ENCODE data around the gene ADGRB3.
A peak's percentile ranks its signal among the peaks of the same experiment; 100 is the strongest.

Gene ADGRB3

DNA sequence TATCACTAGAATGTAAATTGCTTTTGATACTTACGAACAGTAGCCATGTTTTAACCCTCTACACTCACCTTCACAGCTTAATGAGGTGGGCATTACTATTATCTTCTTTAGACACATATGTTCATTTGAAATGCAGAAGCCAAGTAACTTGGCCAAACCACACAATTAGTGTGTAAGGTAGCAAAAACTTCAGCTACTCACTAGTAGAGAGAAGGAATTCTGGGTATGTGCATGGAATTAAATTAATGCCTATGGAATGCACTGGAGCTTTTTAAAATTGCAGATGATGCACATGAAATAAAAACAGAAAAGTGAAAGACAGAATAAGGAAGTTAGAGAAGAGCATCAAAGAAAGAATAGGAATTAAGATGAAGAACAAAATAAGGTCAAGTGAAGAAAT lies 494.0 kb downstream of the ADGRB3 start:
- DNase-seq (ENCODE audit: low read depth), result no peak

DNA sequence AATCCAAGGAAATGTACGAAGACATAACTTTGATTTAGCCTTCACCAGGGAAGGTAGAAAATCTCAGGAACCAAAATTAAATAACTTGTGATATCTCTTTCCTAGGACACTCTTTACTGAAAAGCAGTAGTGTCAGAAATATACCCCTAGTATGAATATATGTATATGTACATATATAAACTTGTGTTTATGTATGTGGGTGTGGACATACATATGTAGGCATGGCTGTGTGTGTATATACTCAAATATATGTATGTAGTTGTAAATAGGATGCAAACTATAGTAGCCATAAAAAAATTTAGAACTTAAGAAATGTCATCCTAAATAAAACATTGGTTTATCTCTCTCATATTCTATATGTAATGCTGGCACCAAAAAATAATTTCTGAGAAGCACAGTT lies 500.8 kb downstream of the ADGRB3 start:
- DNase-seq (ENCODE audit: low read depth), result no peak

DNA sequence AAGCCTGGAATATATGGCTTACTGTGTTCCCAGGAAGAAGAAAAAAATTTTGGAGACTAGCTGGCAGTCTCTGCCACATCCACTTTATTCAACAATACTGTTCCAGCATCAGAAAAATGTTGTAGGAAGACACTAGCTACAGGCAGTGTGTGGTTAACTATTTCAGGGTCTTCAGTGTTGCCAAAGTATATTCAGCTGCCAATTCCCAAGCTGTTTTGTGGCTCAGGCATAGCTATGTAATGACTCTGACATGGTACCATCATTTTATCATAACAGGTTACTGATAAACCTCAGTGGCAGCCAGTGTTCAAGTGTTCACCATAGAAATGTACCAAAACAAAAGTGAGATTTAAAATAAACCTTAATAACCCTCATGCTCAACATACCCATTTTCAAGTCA lies 503.1 kb downstream of the ADGRB3 start:
- no peak for DNase-seq (ENCODE audit: low read depth)

DNA sequence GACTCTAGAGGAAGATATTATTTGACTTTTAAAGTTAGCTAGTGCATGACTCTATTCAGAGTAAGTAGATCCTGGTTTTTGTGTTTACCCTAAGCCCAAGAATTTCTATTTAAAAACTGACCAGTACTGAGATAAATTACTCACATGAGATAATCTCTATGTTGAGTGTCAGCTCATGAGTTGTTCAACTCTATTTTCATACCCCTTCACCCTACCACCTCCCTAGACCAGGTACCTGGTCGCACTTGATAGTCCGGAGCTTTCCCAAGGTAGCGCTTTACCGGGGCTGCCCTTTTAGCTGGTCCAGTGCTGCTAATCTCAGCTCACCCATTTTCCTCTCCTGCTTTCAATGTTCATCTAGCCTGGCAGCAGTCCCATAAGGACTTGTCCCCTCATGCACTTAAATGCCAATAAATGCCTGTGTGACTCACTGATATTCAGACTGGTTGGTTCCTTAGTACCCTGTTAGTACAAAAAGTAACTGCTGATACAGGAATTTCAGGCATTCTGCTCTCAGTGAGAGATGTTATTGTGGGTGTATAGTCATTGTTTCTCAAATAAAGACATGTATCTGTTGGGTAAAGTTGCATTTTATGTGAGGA lies 503.9 kb downstream of the ADGRB3 start:
- DNase-seq (ENCODE audit: low read depth), result no peak

DNA sequence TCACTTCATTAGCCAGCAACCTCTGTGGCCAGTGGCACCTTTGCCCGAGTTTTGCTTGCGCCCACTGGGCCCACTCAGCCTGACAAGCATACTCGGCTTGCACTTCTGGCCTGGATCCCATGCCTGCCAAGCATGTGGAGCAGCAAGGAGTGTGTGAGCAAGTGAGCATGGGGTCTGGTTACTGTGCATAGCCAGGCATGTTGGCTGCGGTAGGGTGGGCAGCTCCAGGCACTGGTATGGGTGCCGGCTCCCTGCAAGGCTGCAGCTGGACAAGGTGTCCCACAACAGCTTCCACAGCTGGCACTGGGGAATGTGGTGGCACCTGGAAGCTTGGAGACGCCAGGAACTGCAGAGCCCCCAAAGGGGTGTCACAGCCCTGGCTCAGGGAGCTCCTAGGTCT lies 510.0 kb downstream of the ADGRB3 start:
- no peak for DNase-seq (ENCODE audit: low read depth)

DNA sequence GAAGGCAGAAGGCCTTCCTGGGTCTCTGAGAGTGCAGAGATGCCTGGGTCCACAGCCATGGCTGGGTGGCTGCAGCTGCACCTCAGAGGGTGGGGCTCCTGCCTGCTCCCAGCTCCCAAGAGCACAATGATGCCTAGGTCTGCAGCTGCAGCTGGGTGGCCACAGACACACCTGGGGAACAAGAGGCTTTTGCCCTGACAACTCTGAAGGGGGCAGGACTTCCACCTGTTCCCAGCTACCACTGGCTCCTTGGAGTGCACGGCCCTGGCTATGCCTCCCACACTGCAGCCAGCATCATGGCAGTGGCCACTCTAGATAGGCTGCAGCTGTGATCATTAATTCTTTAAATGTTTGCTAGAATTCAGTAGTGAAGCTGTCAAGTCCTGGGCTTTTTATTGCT lies 511.3 kb downstream of the ADGRB3 start:
- DNase-seq (ENCODE audit: low read depth), result no peak

DNA sequence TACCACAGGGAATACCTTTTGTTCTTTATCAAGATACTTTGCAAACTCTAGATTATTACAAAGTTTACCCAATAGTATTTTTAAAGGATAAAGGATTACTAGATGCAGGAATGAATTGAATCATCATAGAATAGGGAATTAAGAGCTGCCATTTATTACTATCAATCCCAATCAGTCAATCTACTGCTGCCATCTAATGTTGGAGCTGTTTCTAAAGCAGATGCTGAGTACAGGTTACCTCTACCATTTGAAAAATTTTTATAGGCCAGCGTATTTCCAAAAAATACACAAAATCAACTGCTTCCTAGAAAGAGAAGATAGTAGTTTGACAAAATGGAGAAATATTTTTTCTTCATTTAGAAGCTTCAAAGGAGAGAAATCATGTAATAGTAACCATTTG lies 520.4 kb downstream of the ADGRB3 start:
- DNase-seq (ENCODE audit: low read depth), result no peak

DNA sequence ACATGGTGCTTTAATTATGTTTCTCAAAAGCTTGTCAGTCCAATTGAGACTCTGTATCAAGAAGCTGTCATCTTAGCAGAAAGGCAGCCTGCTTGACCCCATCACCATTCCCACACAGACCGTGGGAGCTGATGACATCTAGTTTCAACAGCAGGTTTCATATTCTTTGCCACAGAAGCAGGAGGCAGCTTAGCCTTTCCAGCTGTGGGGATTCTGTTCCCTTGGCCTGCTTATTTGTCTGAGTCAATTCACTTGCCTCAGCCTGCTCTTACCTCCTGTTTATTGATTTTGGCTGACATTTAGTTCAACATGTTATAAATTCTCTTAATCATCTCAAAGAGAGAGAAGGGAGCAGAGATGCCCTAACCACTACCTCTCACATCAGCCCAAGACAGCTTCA lies 527.7 kb downstream of the ADGRB3 start:
- no peak for DNase-seq (ENCODE audit: low read depth)

DNA sequence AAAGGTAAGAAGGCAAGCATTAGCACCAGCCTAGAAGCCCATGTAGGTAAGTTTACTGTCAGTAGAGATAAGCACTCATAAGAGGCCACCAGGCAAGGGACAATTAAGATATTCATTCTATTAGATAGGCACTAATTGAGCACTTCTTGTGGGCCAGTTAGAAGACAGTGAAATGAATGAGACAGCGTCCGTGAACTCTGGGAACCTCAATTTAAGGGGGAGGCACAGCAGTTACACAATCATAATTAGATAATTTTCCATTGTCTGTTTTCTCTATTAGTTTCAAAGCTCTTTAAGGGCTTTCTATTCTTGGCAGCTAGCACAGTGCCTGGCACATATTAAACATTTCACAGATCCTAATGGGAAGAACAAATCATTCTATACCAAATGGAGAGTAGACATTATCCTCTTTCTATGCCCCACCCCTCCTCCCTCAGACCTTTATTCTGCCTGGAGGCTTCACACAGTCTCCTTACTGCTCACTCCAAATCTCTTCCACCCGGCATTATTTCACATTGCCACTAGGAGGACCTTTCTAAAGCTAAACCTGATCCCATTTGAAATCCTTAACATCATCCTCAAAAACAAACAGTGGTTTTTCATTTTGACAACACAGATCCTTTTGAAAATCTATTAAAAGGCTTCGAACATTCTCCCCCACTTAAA lies 529.6 kb downstream of the ADGRB3 start:
- no peak for DNase-seq (ENCODE audit: low read depth)

DNA sequence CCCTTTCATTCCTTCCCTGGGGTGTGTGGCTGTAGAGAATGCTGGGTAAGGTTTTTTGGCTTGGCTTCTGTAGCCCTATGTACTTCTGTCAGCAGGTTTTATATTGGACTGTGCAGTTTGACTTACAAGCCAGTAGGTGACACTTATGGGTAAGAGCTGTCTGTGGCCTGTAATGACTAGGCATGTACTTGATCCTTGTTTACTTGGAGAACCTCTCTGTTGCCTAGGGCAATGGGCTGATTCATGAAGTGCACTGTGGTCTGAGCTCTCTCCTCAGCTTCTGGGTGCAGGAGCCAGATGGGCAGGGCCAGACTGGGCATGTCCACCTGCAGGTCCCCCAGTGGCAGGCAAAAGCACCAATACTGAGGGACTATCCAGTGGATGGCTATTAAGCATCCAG lies 544.6 kb downstream of the ADGRB3 start:
- DNase-seq (ENCODE audit: low read depth), result no peak

DNA sequence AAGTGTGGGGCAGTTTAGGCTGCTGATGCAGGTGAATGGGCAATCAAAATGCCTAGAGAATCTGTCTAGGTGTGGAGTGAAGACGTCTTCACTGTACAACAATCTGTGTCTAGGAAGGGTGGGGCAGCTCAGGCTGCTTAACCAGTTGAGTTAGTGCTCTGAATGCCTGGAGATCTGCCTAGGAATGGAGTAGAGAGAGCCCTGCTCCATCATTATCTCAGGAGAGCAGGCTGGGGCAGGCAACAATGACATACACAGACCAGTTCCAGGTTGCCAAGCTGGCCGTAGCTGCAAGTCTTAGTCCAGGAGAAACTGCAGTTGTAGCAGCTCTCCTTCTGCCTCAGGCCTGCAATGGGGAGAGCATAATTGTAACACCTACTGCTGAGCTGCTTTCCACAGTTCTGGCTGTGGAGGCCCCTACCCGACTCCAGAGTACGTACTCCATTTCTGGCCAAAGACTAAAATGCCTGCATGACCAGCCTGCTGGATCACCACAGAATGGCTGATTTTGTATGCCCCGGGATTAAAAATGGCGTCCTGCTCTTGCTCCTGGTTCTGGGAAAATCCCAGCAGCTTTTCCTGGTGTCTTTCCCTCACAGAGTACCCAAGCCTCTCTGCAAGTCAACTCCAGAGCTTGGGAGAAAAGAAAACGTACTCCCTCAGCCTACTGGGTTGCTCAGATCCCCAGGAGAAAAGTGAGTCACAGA lies 545.4 kb downstream of the ADGRB3 start:
- DNase-seq (ENCODE audit: low read depth), result no peak

DNA sequence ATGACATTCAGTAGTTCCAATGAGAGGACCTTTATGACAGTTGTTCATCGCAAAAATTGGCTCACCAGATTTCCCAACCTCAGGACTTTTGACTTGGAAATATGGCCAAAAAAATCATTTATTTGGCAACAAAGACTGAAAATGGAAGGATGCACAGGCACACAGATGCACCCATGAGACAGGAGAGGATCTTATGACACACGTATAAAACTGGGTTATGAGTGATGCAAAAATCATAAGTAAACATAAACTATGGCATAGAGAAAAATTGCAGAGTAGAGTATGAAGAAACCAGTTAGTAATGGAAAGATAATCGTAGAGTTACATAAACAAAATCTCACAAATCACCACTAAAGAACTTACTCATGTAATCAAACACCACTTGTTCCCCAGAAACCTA lies 546.9 kb downstream of the ADGRB3 start:
- DNase-seq (ENCODE audit: low read depth), result no peak

DNA sequence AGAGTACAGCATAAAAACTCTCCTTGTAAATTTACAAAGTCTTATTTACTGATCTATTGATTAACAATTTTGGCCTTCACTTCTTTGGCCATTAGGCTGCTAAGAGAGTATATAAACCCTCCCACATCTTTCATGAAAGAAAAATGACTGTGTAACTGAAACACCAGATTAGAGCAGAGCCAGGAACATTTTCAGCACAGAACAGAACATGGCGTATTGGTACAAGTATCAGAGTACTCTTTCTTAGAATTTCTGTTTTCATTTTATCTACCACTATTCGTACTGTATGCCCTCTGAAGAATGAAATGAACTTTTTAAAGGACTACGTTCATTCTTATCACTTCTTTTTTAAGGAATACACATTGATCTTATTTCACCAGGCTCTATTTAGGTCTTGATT lies 550.2 kb downstream of the ADGRB3 start:
- DNase-seq (ENCODE audit: low read depth), result no peak

DNA sequence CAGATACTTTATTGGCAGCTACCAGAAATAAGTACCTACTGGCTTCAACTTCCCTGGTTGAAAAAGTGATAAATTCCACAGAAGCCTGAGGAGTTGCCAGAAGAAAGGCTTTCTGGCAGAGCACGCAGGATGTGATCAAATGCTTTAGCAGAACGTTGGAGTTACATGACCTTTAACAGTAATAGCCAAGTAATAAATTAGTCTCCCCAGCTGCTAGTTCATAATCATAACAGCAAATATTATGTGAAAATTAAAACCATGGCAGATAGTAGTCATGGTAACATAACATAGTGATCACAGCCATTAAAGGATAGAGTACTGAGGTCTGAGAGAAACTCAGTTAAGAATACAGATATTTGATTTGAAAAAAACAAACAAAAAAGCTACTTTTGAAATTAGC lies 567.7 kb downstream of the ADGRB3 start:
- DNase-seq (ENCODE audit: low read depth), result no peak

DNA sequence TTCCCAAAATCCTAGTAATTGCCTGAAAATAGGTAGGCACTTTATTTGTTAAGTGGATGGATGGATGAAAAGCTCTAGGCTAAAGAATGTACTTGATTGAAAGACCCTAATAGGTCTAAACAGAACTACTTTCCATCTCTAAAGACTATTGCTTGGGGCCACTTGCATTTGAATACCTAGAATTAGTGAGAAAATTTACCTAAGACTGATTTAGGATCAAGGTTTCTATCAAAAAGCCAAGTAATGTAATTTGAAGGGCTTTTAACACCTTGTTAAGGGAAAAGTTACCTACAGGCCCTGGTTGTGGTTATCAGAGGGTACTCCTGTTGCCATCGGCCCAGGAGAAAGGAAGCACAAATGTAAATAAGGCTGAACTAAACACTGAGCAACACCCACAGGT lies 581.0 kb downstream of the ADGRB3 start:
- no peak for DNase-seq (ENCODE audit: low read depth)

DNA sequence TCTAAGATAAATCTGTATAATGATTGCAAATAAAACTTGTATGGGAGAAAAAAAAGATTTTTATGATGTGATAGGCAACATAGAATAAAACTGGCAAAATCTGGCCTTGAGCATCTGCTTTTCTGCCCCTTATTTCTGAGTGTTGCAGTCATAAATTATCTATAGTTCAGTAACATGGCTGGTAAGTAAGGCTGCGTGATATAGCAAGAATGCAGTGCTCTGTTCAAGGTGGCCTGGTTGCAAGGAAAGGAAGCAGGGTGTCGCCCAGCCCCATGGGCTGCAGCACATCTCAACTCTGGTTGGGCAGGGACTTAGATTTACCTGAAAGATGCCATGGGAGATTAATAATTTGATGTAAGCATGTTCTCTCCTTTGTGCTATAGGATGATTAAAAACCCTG lies 582.3 kb downstream of the ADGRB3 start:
- DNase-seq (ENCODE audit: low read depth), result no peak

DNA sequence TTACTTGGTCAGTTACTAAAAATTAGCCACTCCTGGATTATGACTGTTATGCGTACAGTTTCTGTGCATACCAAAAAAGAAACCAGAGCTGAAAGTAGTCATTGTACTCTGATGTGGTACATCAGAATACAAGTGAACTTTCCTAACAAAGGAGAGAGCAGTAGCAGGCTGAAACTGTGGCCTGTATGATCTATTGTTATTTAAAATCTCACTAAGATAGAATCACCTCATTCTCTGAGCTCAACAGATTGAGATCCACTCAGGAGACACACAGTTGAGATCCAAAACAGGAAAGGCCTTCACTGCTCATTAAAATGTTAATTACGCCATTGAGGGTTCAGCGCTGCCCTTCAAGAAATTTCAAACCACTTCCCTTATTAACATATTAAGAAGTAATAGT lies 585.3 kb downstream of the ADGRB3 start:
- DNase-seq (ENCODE audit: low read depth), result no peak

DNA sequence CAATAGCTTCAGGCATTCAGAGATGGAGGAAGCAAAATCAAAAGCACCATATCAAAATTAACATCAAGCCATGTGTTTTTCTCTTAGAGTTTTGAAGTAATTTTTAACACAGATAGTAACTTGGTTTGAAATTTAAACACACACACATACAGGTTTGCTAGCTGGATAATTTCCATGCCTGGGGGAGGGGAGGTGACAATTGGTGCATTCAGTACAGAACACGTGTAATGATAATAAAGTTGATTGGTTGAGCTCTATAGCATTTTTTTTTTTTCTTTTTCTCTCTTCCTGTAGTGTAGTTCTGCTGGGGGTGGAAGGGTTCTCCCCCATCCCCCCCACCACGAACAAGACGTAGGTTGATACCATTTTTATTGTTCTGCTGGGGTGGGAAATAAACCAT lies 596.9 kb downstream of the ADGRB3 start:
- no peak for DNase-seq (ENCODE audit: low read depth)

DNA sequence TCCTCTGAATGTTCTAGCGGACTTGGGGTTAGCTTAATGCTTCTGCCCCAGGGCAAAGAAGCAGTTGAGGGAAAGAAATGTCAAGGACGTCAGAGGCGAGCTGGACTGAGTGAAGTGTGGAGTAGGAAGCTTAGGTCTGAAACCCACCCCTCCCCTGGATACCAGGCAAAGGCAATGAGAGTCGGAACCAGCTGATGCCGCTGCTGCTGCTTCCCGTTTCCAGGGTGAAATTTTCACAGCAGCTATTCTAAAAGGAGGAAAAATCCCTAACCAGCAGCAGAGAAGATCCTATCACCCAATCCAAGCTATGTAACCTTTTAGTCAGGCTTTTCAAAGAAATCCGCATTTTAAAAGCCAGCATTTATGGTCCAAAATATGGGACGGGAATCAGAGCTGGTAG lies 597.4 kb downstream of the ADGRB3 start:
- DNase-seq (ENCODE audit: low read depth), result no peak

DNA sequence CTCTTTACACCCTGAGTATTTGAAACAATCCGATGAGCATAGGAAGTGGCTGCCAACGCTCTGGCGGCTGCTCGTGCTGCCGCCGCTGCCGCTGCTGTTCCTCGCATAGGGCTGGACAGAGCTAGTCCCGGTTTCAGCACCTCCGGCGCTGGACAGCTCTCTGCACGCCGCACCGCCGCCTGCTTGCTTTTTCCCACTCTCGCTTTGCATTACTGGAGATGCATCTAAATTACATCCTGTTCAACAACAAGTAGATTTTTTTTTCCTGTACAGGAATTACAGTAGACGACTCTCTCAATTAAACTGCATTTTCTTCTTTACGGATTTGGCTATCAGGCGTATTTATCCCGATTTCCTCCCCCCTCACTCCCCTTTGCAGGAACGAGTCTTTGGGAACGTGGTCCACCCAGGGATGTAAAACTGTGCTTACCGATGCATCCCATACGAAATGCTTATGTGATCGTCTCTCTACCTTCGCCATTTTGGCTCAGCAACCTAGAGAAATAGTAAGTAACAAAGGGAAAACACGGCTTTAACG lies 597.9 kb downstream of the ADGRB3 start:
- peak; percentile 39 for DNase-seq (ENCODE audit: low read depth)

DNA sequence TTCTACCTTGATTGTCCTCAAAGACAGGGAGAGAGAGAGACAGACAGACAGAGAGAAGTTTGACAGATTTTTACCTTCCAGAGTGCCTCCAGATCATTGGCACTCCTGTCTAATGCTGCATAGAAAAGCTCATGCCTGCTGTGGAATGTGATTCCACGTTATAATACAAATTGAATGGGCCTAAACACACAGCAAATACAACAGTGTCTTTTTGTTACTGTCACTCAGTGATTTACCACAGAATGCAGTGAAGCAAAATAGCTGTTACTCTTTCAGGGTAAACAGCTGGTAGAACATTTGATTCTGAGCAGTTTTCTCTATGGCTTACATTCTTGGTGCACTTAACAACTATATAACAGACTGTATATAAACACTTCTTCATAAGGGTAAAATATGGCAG lies 603.0 kb downstream of the ADGRB3 start:
- DNase-seq (ENCODE audit: low read depth), result no peak

DNA sequence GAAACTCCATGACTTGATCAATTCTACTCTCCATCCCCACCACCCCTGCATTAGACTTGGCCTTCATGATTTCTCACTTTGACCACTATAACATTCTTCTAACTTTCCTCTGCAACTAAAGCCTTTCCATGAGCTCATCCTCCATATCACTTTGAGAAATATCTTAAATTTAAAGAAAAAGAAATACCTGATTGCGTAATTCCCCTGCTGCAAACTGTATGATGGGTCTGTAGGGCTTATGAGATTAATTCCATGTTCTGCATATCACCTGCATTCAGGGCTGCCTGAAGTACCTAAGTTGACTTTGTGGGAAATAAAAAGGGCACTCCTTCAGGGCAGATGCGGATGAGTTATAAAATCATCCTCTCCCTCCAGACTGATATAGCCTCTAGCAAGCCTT lies 611.9 kb downstream of the ADGRB3 start:
- DNase-seq (ENCODE audit: low read depth), result no peak

DNA sequence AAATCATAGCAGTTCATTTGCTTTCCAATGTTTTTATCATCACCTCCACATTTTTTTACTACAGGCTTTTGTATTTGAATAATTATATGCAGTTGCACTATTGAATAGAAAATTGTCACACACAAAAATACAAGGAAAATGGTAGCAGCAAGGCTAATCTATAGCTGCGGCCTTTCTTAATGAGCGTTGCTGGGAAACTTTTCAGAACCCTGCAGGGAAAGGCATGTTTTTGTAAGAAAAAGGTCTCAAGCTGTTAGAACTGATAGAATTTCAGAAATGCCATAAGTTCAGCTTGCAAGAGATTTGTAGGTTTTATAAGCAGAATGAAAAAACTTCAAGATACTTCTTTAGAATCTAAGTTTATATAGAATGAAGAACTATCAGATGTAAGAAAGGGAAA lies 625.9 kb downstream of the ADGRB3 start:
- no peak for DNase-seq (ENCODE audit: low read depth)

DNA sequence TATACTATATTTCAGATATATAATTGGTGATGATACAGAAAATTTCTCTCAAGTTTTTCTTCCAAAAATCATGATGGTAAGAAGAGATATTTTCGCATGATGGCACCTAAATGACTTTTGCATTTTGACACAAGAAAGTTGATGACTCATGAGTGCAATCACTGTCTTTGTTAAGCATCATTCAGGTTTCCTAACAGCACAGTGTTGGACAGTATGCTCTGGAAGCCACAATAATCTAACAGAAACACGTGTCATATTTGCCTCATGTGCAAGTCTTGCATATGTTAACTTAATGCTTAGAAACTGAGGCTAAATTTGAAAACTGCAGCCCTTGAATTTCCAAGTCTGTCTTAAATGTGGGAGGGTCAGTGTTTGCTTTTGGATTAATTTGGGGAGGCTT lies 628.2 kb downstream of the ADGRB3 start:
- DNase-seq (ENCODE audit: low read depth), result no peak

All from activated T-cell treated with anti-CD3 and anti-CD28 coated beads for 48 hours (primary cell).